A673 (cell line): Measurements from ENCODE around the gene LYL1. TPM values are rescaled to one million over a fixed set of nuclear protein-coding genes. Genes with fewer than 3 reads are reported as not detected.

Experiments used
- BruUV-seq: library from RNA; stranded (reverse); fragments of 400-500 nt; replicated peaks from 2 replicates; lab custom pipeline; 2021; lab: Mats Ljungman, UMichigan
- CTCF ChIA-PET: fragments of 300-600 bp; sonication (Branson Sonifier 250); formaldehyde crosslinking; loops from one replicate; lab custom pipeline; 2022; ENCODE audit warnings: antibody characterized with exemption; lab: Charles Lee
- POLR2A ChIA-PET: fragments of 300-600 bp; sonication (Branson Sonifier 250); formaldehyde crosslinking; loops from one replicate; lab custom pipeline; 2022; ENCODE audit warnings: antibody characterized with exemption; ENCODE audit not compliant: low non-redundant PET; lab: Charles Lee
- DNase-seq: peaks from one replicate; pipeline ENCODE4 v3.0.0-alpha.2; 2015; ENCODE audit warnings: low spot score
- H3K27ac ChIP-seq: fragments of 200-600 bp; sonication (generic); 2 replicates; pipeline ENCODE4 v1.5.1; 2016; ENCODE audit warnings: mixed run types, low read depth, mild to moderate bottlenecking, mixed read lengths, antibody characterized with exemption, low read length; ENCODE audit not compliant: poor library complexity, severe bottlenecking
- H3K27me3 ChIP-seq: fragments of 200-600 bp; sonication (generic); replicated peaks from 2 replicates; pipeline ENCODE4 v1.6.1; 2017; ENCODE audit warnings: mixed run types, low read depth, mild to moderate bottlenecking, mixed read lengths, antibody characterized with exemption, low read length; ENCODE audit not compliant: insufficient read depth, poor library complexity
- H3K36me3 ChIP-seq: fragments of 200-600 bp; sonication (generic); 2 replicates; pipeline ENCODE4 v1.6.1; 2016; ENCODE audit warnings: mixed run types, mild to moderate bottlenecking, mixed read lengths, antibody characterized with exemption, low read length; ENCODE audit not compliant: insufficient read depth, poor library complexity, severe bottlenecking
- H3K4me1 ChIP-seq: fragments of 200-600 bp; sonication (generic); 2 replicates; pipeline ENCODE4 v1.6.1; 2017; ENCODE audit warnings: mixed run types, mild to moderate bottlenecking, mixed read lengths, antibody characterized with exemption, low read length; ENCODE audit not compliant: insufficient read depth, poor library complexity, severe bottlenecking
- H3K4me3 ChIP-seq: fragments of 200-600 bp; sonication (generic); 2 replicates; pipeline ENCODE4 v1.5.1; 2016; ENCODE audit warnings: low read depth, mixed run types, mild to moderate bottlenecking, mixed read lengths, low read length; ENCODE audit not compliant: poor library complexity, severe bottlenecking
- H3K9me3 ChIP-seq: fragments of 200-600 bp; sonication (generic); 2 replicates; pipeline ENCODE4 v1.6.1; 2016; ENCODE audit warnings: mixed run types, low read depth, mild to moderate bottlenecking, mixed read lengths, antibody characterized with exemption, low read length; ENCODE audit not compliant: poor library complexity, severe bottlenecking
- CTCF ChIP-seq: fragments of 300-800, 200-600 bp; sonication (generic); conservative IDR thresholded peaks from 2 replicates; pipeline ENCODE4 v1.5.1; 2017; ENCODE audit warnings: low read depth, mild to moderate bottlenecking, antibody characterized with exemption, low read length, moderate library complexity, mixed read lengths
- EZH2 ChIP-seq: fragments of 200-600 bp; sonication (generic); IDR thresholded peaks from 2 replicates; pipeline ENCODE4 v1.6.1; 2017; ENCODE audit warnings: borderline replicate concordance, low read depth, mild to moderate bottlenecking, mixed read lengths, antibody characterized with exemption, low read length; ENCODE audit not compliant: poor library complexity, severe bottlenecking
- intact Hi-C: fragments of 100-400 bp; cut with micrococcal nuclease; formaldehyde crosslinking; loops from one replicate; pipeline ENCODE4 v1.10.0; 2022; ENCODE audit not compliant: unreplicated experiment
- total RNA-seq: library from RNA; stranded (reverse); gene quantifications from 2 replicates; pipeline ENCODE4 v1.2.3, GENCODE V29; 2021

LYL1 gene
- total RNA-seq, 1 experiment from 2014 or later: not detected

- BruUV-seq: TSS peak; percentile 76
These were observed 13.3 kb upstream of the LYL1 start for GRCh38 chr19:13115936-13116281.

GRCh38 chr19:13112555-13112954 is 9.9 kb upstream of the LYL1 start:
- no peak for DNase-seq
- Histone ChIP-seq H3K4me3 (no peak overlapping the region), H3K27ac (no peak overlapping the region), H3K36me3 (peaks cover 31% of the 10 kb centered on the region), H3K4me1 (peaks cover 9% of the 10 kb centered on the region), H3K27me3 (no peaks in the 10 kb centered on the region), H3K9me3 (no peaks in the 10 kb centered on the region)
- ChIA-PET POLR2A (interaction anchor here (0.7 kb wide), 1 partner anchor 16 kb away, joined by 3 read pairs; no protein-coding TSS in a partner anchor), CTCF (no interaction called here)
- intact Hi-C loops: no loop called here
- BruUV-seq: no TSS peak
- TF ChIP-seq CTCF (no peak), EZH2 (no peak)

More at GRCh38 chr19:13115936-13116281, 13.3 kb upstream of the LYL1 start:
- intact Hi-C loops: no loop called here
- peaks cover 16% of the 10 kb centered on the region for H3K36me3 ChIP-seq
- H3K9me3 ChIP-seq: no peaks in the 10 kb centered on the region
- peak overlapping the region; percentile 85 for H3K27ac ChIP-seq
- DNase-seq: no peak
- no peak for TF ChIP-seq EZH2
- ChIA-PET POLR2A (no interaction called here), CTCF (no interaction called here)
- H3K4me1 ChIP-seq: peaks cover 28% of the 10 kb centered on the region
- H3K27me3 ChIP-seq: no peaks in the 10 kb centered on the region
- H3K4me3 ChIP-seq: peak overlapping the region; percentile 82

- no peak for DNase-seq
- no peaks in the 10 kb centered on the region for H3K27me3 ChIP-seq
- no peaks in the 10 kb centered on the region for H3K9me3 ChIP-seq
- ChIA-PET POLR2A (interaction anchor here (0.6 kb wide), 1 partner anchor 827 kb away, joined by 5 read pairs; no protein-coding TSS in a partner anchor), CTCF (no interaction called here)
- H3K36me3 ChIP-seq: peaks cover 34% of the 10 kb centered on the region
- peaks cover 2% of the 10 kb centered on the region for H3K4me1 ChIP-seq
- TF ChIP-seq CTCF: no peak
- H3K4me3 ChIP-seq: no peak overlapping the region
- intact Hi-C loops: no loop called here
- H3K27ac ChIP-seq: no peak overlapping the region
- no TSS peak for BruUV-seq
These were observed 7.5 kb upstream of the LYL1 start for GRCh38 chr19:13110099-13110610.
